HG02970 (cell line): ENCODE data around the gene CUL9.

Experiments
- ATAC-seq: cut with Tn5 transposase; IDR thresholded peaks from one replicate; pipeline ENCODE4 v1.9.1; 2021; ENCODE audit warnings: mild to moderate bottlenecking, moderate library complexity, moderate number of reproducible peaks; ENCODE audit not compliant: unreplicated experiment, low FRiP score

Gene CUL9

DNA sequence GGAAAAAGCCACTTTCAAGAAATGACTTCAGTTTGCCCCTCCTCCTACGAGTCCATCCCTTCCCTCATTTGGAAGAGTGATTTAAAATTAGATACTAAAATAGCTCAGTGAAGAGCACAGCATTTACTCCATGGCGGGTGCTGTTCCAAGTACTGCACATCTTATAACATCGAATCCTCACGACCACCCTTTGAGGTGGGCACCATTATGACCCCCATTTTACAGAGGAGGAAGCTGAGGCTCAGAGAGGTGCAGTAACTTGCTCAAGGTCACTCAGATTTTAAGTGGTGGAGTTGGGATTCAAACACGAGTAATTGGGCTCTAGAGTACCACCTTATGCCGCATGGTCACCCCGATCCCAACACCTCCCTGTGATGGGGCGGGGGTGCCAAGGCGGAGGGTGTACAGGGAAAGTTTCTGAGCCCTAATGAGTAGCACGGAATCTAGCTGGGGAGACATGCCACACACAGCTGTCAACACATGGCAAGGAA lies 86.8 kb downstream of the CUL9 start:
- no peak for ATAC-seq

GRCh38 chr6:43269273-43270007 lies 87.4 kb downstream of the CUL9 start:
- no peak for ATAC-seq

DNA sequence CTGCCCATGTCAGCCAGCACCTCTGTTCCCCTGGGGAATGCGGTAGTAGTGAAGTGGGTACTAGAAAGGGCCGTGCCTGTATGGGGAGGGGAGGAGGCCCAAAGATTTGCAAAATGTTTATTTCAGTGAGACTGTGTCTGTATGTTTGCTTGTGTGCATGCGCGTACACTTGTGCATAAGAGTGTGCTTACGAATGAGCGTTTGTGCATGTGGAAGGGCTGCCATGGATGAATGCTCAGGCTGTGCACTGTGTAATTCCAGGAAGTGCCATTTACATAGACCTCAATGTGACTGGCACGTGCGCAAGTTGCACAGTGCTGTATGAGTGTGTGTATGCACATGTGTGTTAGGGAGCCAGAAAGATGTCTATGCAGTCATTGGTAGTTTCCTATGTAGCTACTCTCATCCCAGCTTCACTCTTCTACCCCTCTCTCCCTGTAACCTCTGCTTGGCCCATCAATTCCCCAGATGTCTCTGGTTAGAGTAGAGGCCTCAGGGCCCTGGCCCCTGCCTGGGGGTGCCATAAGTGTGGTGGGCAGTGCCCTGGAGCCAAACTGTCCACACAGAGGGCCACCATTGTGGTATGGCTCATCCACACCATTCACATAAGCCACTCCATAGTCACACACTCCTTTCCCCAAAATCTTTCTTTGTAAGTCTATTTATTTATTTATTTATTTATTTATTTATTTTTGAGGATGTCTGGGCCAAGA lies 89.3 kb downstream of the CUL9 start:
- ATAC-seq = no peak

DNA sequence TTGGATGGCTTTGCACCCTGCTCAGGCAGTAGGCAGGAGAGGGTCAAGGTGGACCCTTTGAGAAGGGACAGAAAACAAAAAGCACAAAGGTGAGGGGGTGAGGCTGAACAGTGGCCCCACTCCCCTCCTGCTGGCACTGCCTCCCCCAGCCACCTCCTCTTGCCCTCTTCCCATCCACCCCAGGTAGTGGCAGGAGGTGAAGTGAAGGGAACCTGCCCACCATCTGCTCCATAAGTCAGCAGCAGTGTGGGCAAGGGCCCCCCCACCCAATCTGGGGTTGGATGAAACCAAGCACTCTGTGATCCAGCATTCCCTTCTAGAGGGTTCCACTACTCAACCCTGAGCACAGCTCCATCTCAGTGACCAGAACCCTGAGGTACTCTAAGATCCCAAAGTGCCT lies 89.9 kb downstream of the CUL9 start:
- ATAC-seq = no peak

DNA sequence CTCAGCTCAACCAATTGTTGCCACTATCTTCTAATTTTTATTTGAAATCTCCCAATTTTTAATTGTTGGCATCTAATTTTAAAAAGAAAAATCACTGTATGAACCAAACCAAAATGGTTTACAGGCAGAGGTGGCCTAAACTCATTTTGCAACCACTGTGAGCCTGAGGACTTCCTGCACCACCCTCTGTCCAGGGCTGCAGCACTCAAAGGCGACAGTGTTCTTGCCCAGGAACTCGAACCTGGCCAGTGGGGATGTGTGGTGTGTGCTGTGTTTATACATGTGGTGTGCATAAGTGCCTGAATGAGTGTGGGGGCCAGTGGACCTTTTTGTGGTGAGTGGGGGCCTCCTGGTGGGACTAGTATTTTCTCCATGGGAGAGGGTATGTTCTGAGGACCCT lies 91.7 kb downstream of the CUL9 start:
- ATAC-seq = no peak
